IMR-90 (cell line): ENCODE results near the gene MIPEP. TPM values are rescaled to one million over a fixed set of nuclear protein-coding genes. Genes with fewer than 3 reads are reported as not detected.

Experiments
- ATAC-seq: fragments of 200-7000 bp; cut with Tn5 transposase; 2 replicates; pipeline ENCODE4 v1.9.1; 2020; ENCODE audit warnings: low read depth, mild to moderate bottlenecking, moderate library complexity
- BruUV-seq: library from RNA; stranded (reverse); fragments of 400-500 nt; replicated peaks from 2 replicates; lab custom pipeline; 2021; lab: Mats Ljungman, UMichigan
- CTCF ChIA-PET: fragments of 300-600 bp; formaldehyde crosslinking; extraction: SDS; loops from one replicate; lab custom pipeline; 2021; ENCODE audit warnings: antibody characterized with exemption; lab: Yijun Ruan, JAX
- POLR2A ChIA-PET: fragments of 300-600 bp; sonication (Branson Sonifier 250); formaldehyde crosslinking; loops from one replicate; lab custom pipeline; 2022; ENCODE audit warnings: antibody characterized with exemption; ENCODE audit not compliant: unreplicated experiment; lab: Charles Lee
- DNase-seq: peaks from one replicate; pipeline ENCODE4 v3.0.0; 2013
- H2AFZ ChIP-seq: replicated peaks from 2 replicates; pipeline ENCODE3; 2013; ENCODE audit warnings: low read length, mild to moderate bottlenecking; ENCODE audit not compliant: poor library complexity
- H2AK5ac ChIP-seq: 2 replicates; pipeline ENCODE4 v1.6.1; 2013; ENCODE audit warnings: low read depth, low read length, inconsistent platforms
- H2AK9ac ChIP-seq: replicated peaks from 2 replicates; pipeline ENCODE3; 2013; ENCODE audit warnings: mild to moderate bottlenecking, low read depth, low read length, moderate library complexity; ENCODE audit not compliant: poor library complexity
- H2BK120ac ChIP-seq: 2 replicates; pipeline ENCODE4 v1.6.1; 2013; ENCODE audit warnings: low read depth, low read length, inconsistent platforms
- H2BK15ac ChIP-seq: 3 replicates; pipeline ENCODE4 v1.6.1; 2013; ENCODE audit warnings: low read depth, low read length, inconsistent platforms
- H2BK20ac ChIP-seq: 2 replicates; pipeline ENCODE4 v1.6.1; 2013; ENCODE audit warnings: low read depth, mild to moderate bottlenecking, inconsistent platforms, low read length, moderate library complexity
- H2BK5ac ChIP-seq: 2 replicates; pipeline ENCODE4 v1.6.1; 2013; ENCODE audit warnings: mild to moderate bottlenecking, low read depth, low read length, inconsistent platforms; ENCODE audit not compliant: poor library complexity, severe bottlenecking
- H3K14ac ChIP-seq: replicated peaks from 2 replicates; pipeline ENCODE4 v1.6.1; 2013; ENCODE audit warnings: low read depth, low read length, inconsistent platforms
- H3K18ac ChIP-seq: 2 replicates; pipeline ENCODE4 v1.6.1; 2013; ENCODE audit warnings: low read depth, low read length, control low read depth
- H3K23ac ChIP-seq: 2 replicates; pipeline ENCODE4 v1.6.1; 2013; ENCODE audit warnings: low read depth, low read length, inconsistent platforms
- H3K27ac ChIP-seq: 2 replicates; pipeline ENCODE4 v1.5.1; 2013; ENCODE audit warnings: mild to moderate bottlenecking, control low read depth, low read length; ENCODE audit not compliant: insufficient read depth
- H3K27me3 ChIP-seq: 2 replicates; pipeline ENCODE4 v1.6.1; 2013; ENCODE audit warnings: low read length; ENCODE audit not compliant: control insufficient read depth, insufficient read depth
- H3K36me3 ChIP-seq: 2 replicates; pipeline ENCODE4 v1.6.1; 2013; ENCODE audit warnings: low read length, mixed read lengths; ENCODE audit not compliant: control insufficient read depth, insufficient read depth
- H3K4ac ChIP-seq: 2 replicates; pipeline ENCODE4 v1.6.1; 2013; ENCODE audit warnings: low read depth, low read length, inconsistent platforms
- H3K4me1 ChIP-seq: 2 replicates; pipeline ENCODE4 v1.6.1; 2013; ENCODE audit warnings: low read length, mixed read lengths; ENCODE audit not compliant: control insufficient read depth, insufficient read depth
- H3K4me2 ChIP-seq: 2 replicates; pipeline ENCODE4 v1.6.1; 2013; ENCODE audit warnings: low read depth, mild to moderate bottlenecking, control low read depth, low read length, moderate library complexity
- H3K4me3 ChIP-seq: 2 replicates; pipeline ENCODE4 v1.5.1; 2013; ENCODE audit warnings: low read depth, mild to moderate bottlenecking, control low read depth, low read length, moderate library complexity; ENCODE audit not compliant: insufficient read depth
- H3K56ac ChIP-seq: 2 replicates; pipeline ENCODE4 v1.6.1; 2013; ENCODE audit warnings: low read length, inconsistent platforms; ENCODE audit not compliant: insufficient read depth; ENCODE audit errors: extremely low read depth
- H3K79me1 ChIP-seq, 2 experiments: 2 replicates each; pipeline ENCODE4 v1.6.1; 2013; ENCODE audit warnings: low read length in 2 of 2, inconsistent platforms in 1 of 2, low read depth in 1 of 2
- H3K9ac ChIP-seq: 2 replicates; pipeline ENCODE4 v1.6.1; 2013; ENCODE audit warnings: low read depth, low read length, control low read depth
- H3K9me1 ChIP-seq: 2 replicates; pipeline ENCODE4 v1.6.1; 2013; ENCODE audit warnings: low read length, inconsistent platforms; ENCODE audit not compliant: insufficient read depth
- H3K9me3 ChIP-seq: 2 replicates; pipeline ENCODE4 v1.6.1; 2013; ENCODE audit warnings: low read length; ENCODE audit not compliant: control insufficient read depth, insufficient read depth
- H4K20me1 ChIP-seq: 2 replicates; pipeline ENCODE4 v1.6.1; 2013; ENCODE audit warnings: low read length, inconsistent platforms; ENCODE audit not compliant: insufficient read depth
- H4K5ac ChIP-seq: 2 replicates; pipeline ENCODE4 v1.6.1; 2013; ENCODE audit warnings: mild to moderate bottlenecking, low read depth, low read length, control low read depth
- H4K8ac ChIP-seq, 2 experiments: 2 replicates each; pipeline ENCODE4 v1.6.1; 2013; ENCODE audit warnings: low read depth in 2 of 2, low read length in 2 of 2, control low read depth in 1 of 2, inconsistent platforms in 1 of 2
- H4K91ac ChIP-seq: 2 replicates; pipeline ENCODE4 v1.6.1; 2013; ENCODE audit warnings: low read depth, low read length, inconsistent platforms; ENCODE audit not compliant: insufficient read depth
- BHLHE40 ChIP-seq: fragments of 150-350 bp; IDR thresholded peaks from 2 replicates; pipeline ENCODE4 v1.6.1; 2016; ENCODE audit warnings: mild to moderate bottlenecking, low read depth, low read length
- CEBPB ChIP-seq: IDR thresholded peaks from 2 replicates; pipeline ENCODE4 v1.6.1; 2012; ENCODE audit warnings: low read depth, low read length, improper control_type of control experiment
- CHD1 ChIP-seq: IDR thresholded peaks from 2 replicates; pipeline ENCODE4 v1.6.1; 2012; ENCODE audit warnings: low read depth, low read length, improper control_type of control experiment
- FOS ChIP-seq: fragments of 150-350 bp; IDR thresholded peaks from 2 replicates; pipeline ENCODE4 v1.6.1; 2016; ENCODE audit warnings: low read depth, low read length
- MAFK ChIP-seq: IDR thresholded peaks from 2 replicates; pipeline ENCODE4 v1.6.1; 2012; ENCODE audit warnings: low read depth, low read length, improper control_type of control experiment
- MAZ ChIP-seq: IDR thresholded peaks from 2 replicates; pipeline ENCODE4 v1.6.1; 2012; ENCODE audit warnings: low read depth, mild to moderate bottlenecking, low read length, improper control_type of control experiment, moderate library complexity, borderline replicate concordance
- MXI1 ChIP-seq: IDR thresholded peaks from 2 replicates; pipeline ENCODE4 v1.6.1; 2012; ENCODE audit warnings: low read depth, mild to moderate bottlenecking, low read length, moderate library complexity, borderline replicate concordance
- NFE2L2 ChIP-seq: fragments of 150-350 bp; IDR thresholded peaks from 2 replicates; pipeline ENCODE4 v1.6.1; 2016; ENCODE audit warnings: low read depth, mild to moderate bottlenecking, low read length
- POLR2A ChIP-seq: IDR thresholded peaks from 2 replicates; pipeline ENCODE4 v1.6.1; 2012; ENCODE audit warnings: mild to moderate bottlenecking, low read depth, low read length
- RCOR1 ChIP-seq: IDR thresholded peaks from 2 replicates; pipeline ENCODE4 v1.6.1; 2012; ENCODE audit warnings: mild to moderate bottlenecking, low read length, improper control_type of control experiment; ENCODE audit not compliant: insufficient replicate concordance
- RFX5 ChIP-seq: IDR thresholded peaks from 2 replicates; pipeline ENCODE4 v1.8.0; 2012; ENCODE audit warnings: low read depth, mild to moderate bottlenecking, low read length, moderate library complexity
- SMC3 ChIP-seq: fragments of 150-350 bp; IDR thresholded peaks from 2 replicates; pipeline ENCODE4 v1.6.1; 2016; ENCODE audit warnings: low read depth, mild to moderate bottlenecking, antibody characterized with exemption, low read length, moderate library complexity
- WGBS, 2 experiments: methylation state at CpG; one replicate each; pipeline versions ENCODE4 v1.1.5 to v1.1.7; 2013; ENCODE audit warnings: missing lambda C conversion rate in 2 of 2; ENCODE audit not compliant: insufficient read length in 1 of 2; ENCODE audit errors: extremely low coverage in 2 of 2; 5-methylcytosine and 5-hydroxymethylcytosine counted together
- dilution Hi-C: fragments of 300-500 bp; cut with HindIII; formaldehyde crosslinking; loops from one replicate; pipeline ENCODE4 v1.14.3; 2018; ENCODE audit warnings: low sequenced_read_pairs; ENCODE audit not compliant: unreplicated experiment
- in situ Hi-C: fragments of 300-500 bp; cut with MboI; formaldehyde crosslinking; loops from 3 replicates; pipeline ENCODE4 v1.14.3; 2019; ENCODE audit warnings: low sequenced_read_pairs, inconsistent platforms, mixed read lengths
- intact Hi-C: fragments of 100-400 bp; cut with micrococcal nuclease; formaldehyde crosslinking; loops from 2 replicates; pipeline ENCODE4 v1.10.0; 2022
- polyA plus RNA-seq, 3 experiments: library from polyadenylated mRNA; depleted of rRNA; stranded (reverse); fragments of >200 nt; gene quantifications; 2 replicates each; pipeline ENCODE4 v1.2.3, GENCODE V29; 2012; ENCODE audit warnings: low replicate concordance in 1 of 3
- total RNA-seq: library from RNA; depleted of rRNA; stranded (reverse); fragments of >200 nt; gene quantifications from 2 replicates; pipeline ENCODE4 v1.2.3, GENCODE V29; 2012
- TF ChIP-seq, protein P1 (sequence below): fragments of 150-350 bp; IDR thresholded peaks from 2 replicates; pipeline ENCODE4 v1.6.1; 2017; ENCODE audit warnings: mild to moderate bottlenecking, antibody characterized with exemption, low read length, low read depth
- TF ChIP-seq, protein P2 (sequence below): conservative IDR thresholded peaks from 2 replicates; pipeline ENCODE4 v1.5.1; 2012; ENCODE audit warnings: mild to moderate bottlenecking, low read depth, low read length, improper control_type of control experiment

The MIPEP gene
- total and polyA plus RNA-seq, 2 of the 4 experiments (the other 2 are of a cell fraction), result 15.0 to 21.5 TPM

DNA sequence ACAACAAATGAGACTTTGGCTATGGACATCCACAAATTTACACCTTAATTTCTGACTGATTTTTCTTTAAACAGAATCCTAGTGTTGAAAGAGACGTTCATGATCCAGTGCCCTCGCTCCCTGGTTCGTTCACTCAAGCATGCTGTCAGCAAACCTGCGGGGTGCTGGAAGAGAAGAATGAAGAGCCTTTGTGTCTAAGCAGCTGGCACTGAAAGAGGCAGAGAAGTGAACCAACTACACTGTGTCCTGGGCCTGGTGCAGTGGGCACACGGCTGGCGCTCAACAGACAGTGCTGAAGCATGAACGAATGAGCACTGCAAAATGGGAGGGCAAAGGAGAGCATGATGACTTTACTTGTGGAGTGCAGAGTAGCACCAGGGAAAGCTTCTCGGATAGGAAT, 46.8 kb downstream of the MIPEP start:
- no peak for DNase-seq
- no peak overlapping the region for H2AFZ ChIP-seq
- H2BK20ac ChIP-seq, result no peak overlapping the region
- H3K27ac ChIP-seq, result no peak overlapping the region
- CTCF ChIA-PET, result no interaction called here
- no peak overlapping the region for H4K5ac ChIP-seq
- no peaks in the 10 kb centered on the region for H3K9me3 ChIP-seq
- no peak overlapping the region; the same call in 1 of the 2 replicates for H3K23ac ChIP-seq
- H2AK5ac ChIP-seq, result no peak overlapping the region
- no peak overlapping the region for H2BK15ac ChIP-seq
- H3K14ac ChIP-seq, result no peak overlapping the region
- POLR2A ChIA-PET, result no interaction called here
- H2AK9ac ChIP-seq, result no peak overlapping the region
- no peak overlapping the region for H3K4me3 ChIP-seq
- H3K9ac ChIP-seq, result no peak overlapping the region
- BruUV-seq, result no TSS peak
- no peaks in the 10 kb centered on the region for H3K79me1 ChIP-seq
- dilution Hi-C loops, result no loop called here
- in situ Hi-C loops, result no loop called here
- no peak for ATAC-seq
- TF ChIP-seq, protein P1, sequence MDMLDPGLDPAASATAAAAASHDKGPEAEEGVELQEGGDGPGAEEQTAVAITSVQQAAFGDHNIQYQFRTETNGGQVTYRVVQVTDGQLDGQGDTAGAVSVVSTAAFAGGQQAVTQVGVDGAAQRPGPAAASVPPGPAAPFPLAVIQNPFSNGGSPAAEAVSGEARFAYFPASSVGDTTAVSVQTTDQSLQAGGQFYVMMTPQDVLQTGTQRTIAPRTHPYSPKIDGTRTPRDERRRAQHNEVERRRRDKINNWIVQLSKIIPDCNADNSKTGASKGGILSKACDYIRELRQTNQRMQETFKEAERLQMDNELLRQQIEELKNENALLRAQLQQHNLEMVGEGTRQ, result no peak
- TF ChIP-seq SMC3 (no peak), MAFK (no peak), CHD1 (no peak), MAZ (no peak), MXI1 (no peak), POLR2A (no peak), FOS (no peak), RFX5 (no peak), NFE2L2 (no peak), CEBPB (no peak), RCOR1 (no peak), BHLHE40 (no peak)
- TF ChIP-seq, protein P2, sequence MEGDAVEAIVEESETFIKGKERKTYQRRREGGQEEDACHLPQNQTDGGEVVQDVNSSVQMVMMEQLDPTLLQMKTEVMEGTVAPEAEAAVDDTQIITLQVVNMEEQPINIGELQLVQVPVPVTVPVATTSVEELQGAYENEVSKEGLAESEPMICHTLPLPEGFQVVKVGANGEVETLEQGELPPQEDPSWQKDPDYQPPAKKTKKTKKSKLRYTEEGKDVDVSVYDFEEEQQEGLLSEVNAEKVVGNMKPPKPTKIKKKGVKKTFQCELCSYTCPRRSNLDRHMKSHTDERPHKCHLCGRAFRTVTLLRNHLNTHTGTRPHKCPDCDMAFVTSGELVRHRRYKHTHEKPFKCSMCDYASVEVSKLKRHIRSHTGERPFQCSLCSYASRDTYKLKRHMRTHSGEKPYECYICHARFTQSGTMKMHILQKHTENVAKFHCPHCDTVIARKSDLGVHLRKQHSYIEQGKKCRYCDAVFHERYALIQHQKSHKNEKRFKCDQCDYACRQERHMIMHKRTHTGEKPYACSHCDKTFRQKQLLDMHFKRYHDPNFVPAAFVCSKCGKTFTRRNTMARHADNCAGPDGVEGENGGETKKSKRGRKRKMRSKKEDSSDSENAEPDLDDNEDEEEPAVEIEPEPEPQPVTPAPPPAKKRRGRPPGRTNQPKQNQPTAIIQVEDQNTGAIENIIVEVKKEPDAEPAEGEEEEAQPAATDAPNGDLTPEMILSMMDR, result no peak
- H3K4me2 ChIP-seq, result no peak overlapping the region
- no peak overlapping the region for H3K56ac ChIP-seq
- no peak overlapping the region for H4K91ac ChIP-seq
- H2BK120ac ChIP-seq, result no peak overlapping the region
- no peak overlapping the region for H4K8ac ChIP-seq
- intact Hi-C loops, result no loop called here
- no peaks in the 10 kb centered on the region for H3K27me3 ChIP-seq
- WGBS, 2 experiments, result 88% methylated on average over 6 of the region's 8 CpGs; no CpG with 5 or more reads in 1 of the 2 experiments
- H3K36me3 ChIP-seq, result peaks cover 8% of the 10 kb centered on the region
- H3K18ac ChIP-seq, result no peak overlapping the region
- H3K4me1 ChIP-seq, result no peaks in the 10 kb centered on the region
- H4K20me1 ChIP-seq, result no peaks in the 10 kb centered on the region
- peaks cover 5% of the 10 kb centered on the region for H3K9me1 ChIP-seq
- H3K4ac ChIP-seq, result no peak overlapping the region
- no peak overlapping the region for H2BK5ac ChIP-seq
